SK-N-SH (cell line): ENCODE results near the gene CLEC16A. TPM values are rescaled to one million over a fixed set of nuclear protein-coding genes. Genes with fewer than 3 reads are reported as not detected.
"Not testable (repeated sequence)": the region's sequence is repeated elsewhere in the genome, so short reads cannot be mapped to it uniquely, and the experiment has no call there.

Experiments
- CTCF ChIA-PET: fragments of 300-600, 350-600 bp; formaldehyde crosslinking; extraction: SDS; loops from one replicate; lab custom pipeline; 2021; lab: Yijun Ruan, JAX
- POLR2A ChIA-PET: fragments of 350-600 bp; sonication (Branson Sonifier 250); formaldehyde crosslinking; extraction: SDS; loops from one replicate; lab custom pipeline; 2020; ENCODE audit warnings: antibody characterized with exemption, inconsistent platforms; lab: Yijun Ruan, JAX
- DNase-seq: peaks from one replicate; pipeline ENCODE4 v3.0.0; 2012
- H2AFZ ChIP-seq: fragments of 200-600 bp; sonication (generic); 2 replicates; pipeline ENCODE4 v1.8.1; 2016; ENCODE audit warnings: antibody characterized with exemption, mild to moderate bottlenecking, low read depth
- H3F3A ChIP-seq: fragments of 200-600 bp; sonication (generic); replicated peaks from 2 replicates; pipeline ENCODE3; 2016; ENCODE audit warnings: antibody characterized with exemption, mild to moderate bottlenecking; ENCODE audit not compliant: insufficient read depth
- H3K27ac ChIP-seq, 2 experiments: fragments of 200-500 bp in 1 of 2; fragments of 200-600 bp in 1 of 2; sonication (Bioruptor generic) in 1 of 2; sonication (generic), shearing (Covaris generic) in 1 of 2; 2 replicates each; pipeline versions ENCODE4 v1.5.1 to v1.6.1; 2014 to 2016; ENCODE audit warnings: low read depth in 2 of 2, inconsistent platforms in 1 of 2, low read length in 1 of 2, mild to moderate bottlenecking in 1 of 2, mixed read lengths in 1 of 2
- H3K27me3 ChIP-seq: fragments of 200-600 bp; sonication (generic), shearing (Covaris generic); 2 replicates; pipeline ENCODE4 v1.6.1; 2016; ENCODE audit warnings: mixed run types; ENCODE audit not compliant: insufficient read depth
- H3K36me3 ChIP-seq, 2 experiments: fragments of 200-500 bp in 1 of 2; fragments of 200-600 bp in 1 of 2; sonication (Bioruptor generic) in 1 of 2; sonication (generic) in 1 of 2; replicated peaks in 1 of 2; 2 replicates each; pipeline versions ENCODE3 to v1.5.1; 2014 to 2016; ENCODE audit warnings: low read length in 1 of 2, mild to moderate bottlenecking in 1 of 2; ENCODE audit not compliant: insufficient read depth in 2 of 2, control insufficient read depth in 1 of 2
- H3K4me1 ChIP-seq, 2 experiments: fragments of 200-500 bp in 1 of 2; fragments of 200-600 bp in 1 of 2; sonication (Bioruptor generic) in 1 of 2; sonication (generic), shearing (Covaris generic) in 1 of 2; 2 replicates each; pipeline versions ENCODE4 v1.5.1 to v1.6.1; 2014 to 2016; ENCODE audit warnings: low read depth in 1 of 2, low read length in 1 of 2, mixed run types in 1 of 2; ENCODE audit not compliant: insufficient read depth in 2 of 2, control insufficient read depth in 1 of 2
- H3K4me2 ChIP-seq: fragments of 200-600 bp; sonication (generic), shearing (Covaris generic); 2 replicates; pipeline ENCODE4 v1.6.1; 2017; ENCODE audit warnings: mixed run types
- H3K4me3 ChIP-seq, 2 experiments: fragments of 200-500 bp in 1 of 2; fragments of 200-600 bp in 1 of 2; sonication (Bioruptor generic) in 1 of 2; sonication (generic), shearing (Covaris generic) in 1 of 2; 2 replicates each; pipeline versions ENCODE4 v1.5.1 to v1.8.1; 2014 to 2016; ENCODE audit warnings: low read depth in 2 of 2, inconsistent platforms in 1 of 2, low read length in 1 of 2, mild to moderate bottlenecking in 1 of 2, mixed read lengths in 1 of 2, moderate library complexity in 1 of 2
- H3K79me2 ChIP-seq: fragments of 200-600 bp; sonication (generic); 2 replicates; pipeline ENCODE4 v1.8.1; 2017; ENCODE audit warnings: mild to moderate bottlenecking; ENCODE audit not compliant: insufficient read depth
- H3K9ac ChIP-seq: fragments of 200-600 bp; sonication (generic); 2 replicates; pipeline ENCODE4 v1.6.1; 2017; ENCODE audit warnings: mixed run types
- H3K9me2 ChIP-seq: fragments of 200-600 bp; sonication (generic); 2 replicates; pipeline ENCODE4 v1.6.1; 2017; ENCODE audit warnings: mixed run types
- H3K9me3 ChIP-seq: fragments of 200-600 bp; sonication (generic); 2 replicates; pipeline ENCODE4 v1.6.1; 2017; ENCODE audit warnings: mixed run types, mild to moderate bottlenecking, moderate library complexity
- H4K20me1 ChIP-seq: fragments of 200-600 bp; sonication (generic); 2 replicates; pipeline ENCODE4 v1.6.1; 2017; ENCODE audit warnings: mild to moderate bottlenecking, mixed run types; ENCODE audit not compliant: insufficient read depth
- FOXM1 ChIP-seq: IDR thresholded peaks from 2 replicates; pipeline ENCODE4 v1.4.0; 2012; ENCODE audit warnings: low read depth, mild to moderate bottlenecking
- GABPA ChIP-seq: IDR thresholded peaks from 2 replicates; pipeline ENCODE4 v1.4.0; 2012; ENCODE audit warnings: low read depth, mild to moderate bottlenecking
- IRF3 ChIP-seq: fragments of 150-350 bp; IDR thresholded peaks from 2 replicates; pipeline ENCODE4 v1.6.1; 2016; ENCODE audit warnings: mild to moderate bottlenecking, low read depth, low read length
- MEF2A ChIP-seq: IDR thresholded peaks from 2 replicates; pipeline ENCODE4 v1.4.0; 2012; ENCODE audit warnings: low read depth, borderline replicate concordance
- NFIC ChIP-seq: IDR thresholded peaks from 2 replicates; pipeline ENCODE4 v1.4.0; 2012; ENCODE audit warnings: borderline replicate concordance
- RXRA ChIP-seq: IDR thresholded peaks from 2 replicates; pipeline ENCODE4 v1.4.0; 2012; ENCODE audit warnings: low read depth, mild to moderate bottlenecking, borderline replicate concordance
- SIN3A ChIP-seq: IDR thresholded peaks from 2 replicates; pipeline ENCODE4 v1.6.1; 2012; ENCODE audit warnings: low read depth, mild to moderate bottlenecking, low read length, moderate library complexity, borderline replicate concordance
- TEAD4 ChIP-seq: IDR thresholded peaks from 2 replicates; pipeline ENCODE4 v1.4.0; 2012; ENCODE audit warnings: mild to moderate bottlenecking, borderline replicate concordance; ENCODE audit not compliant: insufficient read depth
- WGBS: methylation state at CpG from one replicate; pipeline ENCODE4 v1.1.6; 2017; ENCODE audit warnings: low lambda C conversion rate; 5-methylcytosine and 5-hydroxymethylcytosine counted together
- polyA plus RNA-seq, 3 experiments: library from polyadenylated mRNA; depleted of rRNA; stranded (reverse); fragments of >200 nt; gene quantifications; 2 replicates each; pipeline ENCODE4 v1.2.3, GENCODE V29; 2012
- TF ChIP-seq, protein P1 (sequence below): fragments of 150-350 bp; IDR thresholded peaks from 2 replicates; pipeline ENCODE4 v1.6.1; 2017; ENCODE audit warnings: antibody characterized with exemption, low read length, low read depth, borderline replicate concordance
- TF ChIP-seq, protein P2 (sequence below): IDR thresholded peaks from 2 replicates; pipeline ENCODE4 v1.4.0; 2012; ENCODE audit warnings: low read depth, borderline replicate concordance

Gene CLEC16A
- polyA plus RNA-seq, 1 of the 3 experiments (the other 2 are of a cell fraction), result 13.7 TPM

DNA sequence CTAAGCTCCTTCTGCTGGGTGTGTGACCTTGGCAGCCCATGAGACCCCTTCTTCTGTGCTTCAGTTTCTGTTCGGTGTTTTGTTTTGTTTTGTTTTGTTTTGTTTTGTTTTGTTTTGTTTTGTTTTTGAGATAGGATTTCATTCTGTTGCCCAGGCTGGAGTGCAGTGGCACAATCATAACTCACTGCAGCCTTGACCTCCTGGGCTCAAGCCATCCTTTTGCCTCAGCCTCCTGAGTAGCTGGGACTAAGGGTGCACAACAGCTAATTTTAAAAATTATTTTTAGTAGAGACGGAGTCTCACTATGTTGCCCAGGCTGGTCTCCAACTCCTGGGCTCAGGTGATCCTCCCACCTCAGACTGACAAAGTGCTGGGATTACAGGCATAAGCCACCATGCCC lies 276.1 kb downstream of the CLEC16A start:
- H3K9ac ChIP-seq, H3K27ac ChIP-seq, H2AFZ ChIP-seq, H3K9me3 ChIP-seq, CTCF ChIA-PET, H3K4me3 ChIP-seq, DNase-seq, H3K4me1 ChIP-seq, H3K9me2 ChIP-seq, H3K79me2 ChIP-seq, POLR2A ChIA-PET, H4K20me1 ChIP-seq, H3K36me3 ChIP-seq, H3K27me3 ChIP-seq, H3K4me2 ChIP-seq, H3F3A ChIP-seq: not testable (repeated sequence)
- 54% methylated on average over 2 of the region's 2 CpGs for WGBS

GRCh38 chr16:11224096-11224893 lies 279.9 kb downstream of the CLEC16A start:
- no peak overlapping the region for H3K4me3 ChIP-seq
- H3K9ac ChIP-seq, result no peak overlapping the region
- H3K79me2 ChIP-seq, result no peaks in the 10 kb centered on the region
- H3F3A ChIP-seq, result no peaks in the 10 kb centered on the region
- DNase-seq, result no peak
- H4K20me1 ChIP-seq, result no peaks in the 10 kb centered on the region
- H3K27me3 ChIP-seq, result no peaks in the 10 kb centered on the region
- TF ChIP-seq TEAD4 (no peak), RXRA (no peak), IRF3 (no peak), GABPA (no peak), SIN3A (no peak), NFIC (no peak), MEF2A (no peak), FOXM1 (no peak)
- TF ChIP-seq, protein P1, sequence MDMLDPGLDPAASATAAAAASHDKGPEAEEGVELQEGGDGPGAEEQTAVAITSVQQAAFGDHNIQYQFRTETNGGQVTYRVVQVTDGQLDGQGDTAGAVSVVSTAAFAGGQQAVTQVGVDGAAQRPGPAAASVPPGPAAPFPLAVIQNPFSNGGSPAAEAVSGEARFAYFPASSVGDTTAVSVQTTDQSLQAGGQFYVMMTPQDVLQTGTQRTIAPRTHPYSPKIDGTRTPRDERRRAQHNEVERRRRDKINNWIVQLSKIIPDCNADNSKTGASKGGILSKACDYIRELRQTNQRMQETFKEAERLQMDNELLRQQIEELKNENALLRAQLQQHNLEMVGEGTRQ, result no peak
- TF ChIP-seq, protein P2, sequence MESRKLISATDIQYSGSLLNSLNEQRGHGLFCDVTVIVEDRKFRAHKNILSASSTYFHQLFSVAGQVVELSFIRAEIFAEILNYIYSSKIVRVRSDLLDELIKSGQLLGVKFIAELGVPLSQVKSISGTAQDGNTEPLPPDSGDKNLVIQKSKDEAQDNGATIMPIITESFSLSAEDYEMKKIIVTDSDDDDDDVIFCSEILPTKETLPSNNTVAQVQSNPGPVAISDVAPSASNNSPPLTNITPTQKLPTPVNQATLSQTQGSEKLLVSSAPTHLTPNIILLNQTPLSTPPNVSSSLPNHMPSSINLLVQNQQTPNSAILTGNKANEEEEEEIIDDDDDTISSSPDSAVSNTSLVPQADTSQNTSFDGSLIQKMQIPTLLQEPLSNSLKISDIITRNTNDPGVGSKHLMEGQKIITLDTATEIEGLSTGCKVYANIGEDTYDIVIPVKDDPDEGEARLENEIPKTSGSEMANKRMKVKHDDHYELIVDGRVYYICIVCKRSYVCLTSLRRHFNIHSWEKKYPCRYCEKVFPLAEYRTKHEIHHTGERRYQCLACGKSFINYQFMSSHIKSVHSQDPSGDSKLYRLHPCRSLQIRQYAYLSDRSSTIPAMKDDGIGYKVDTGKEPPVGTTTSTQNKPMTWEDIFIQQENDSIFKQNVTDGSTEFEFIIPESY, result no peak
- H2AFZ ChIP-seq, result no peak overlapping the region
- 76% methylated on average over 11 of the region's 24 CpGs for WGBS
- POLR2A ChIA-PET, result interaction anchor here (0.5 kb wide), 1 partner anchor 65 kb away, joined by 3 read pairs; no protein-coding TSS in a partner anchor
- CTCF ChIA-PET, result interaction anchor here (1.1 kb wide), 1 partner anchor 14 kb away, joined by 3 read pairs; no protein-coding TSS in a partner anchor
- H3K4me1 ChIP-seq, result no peaks in the 10 kb centered on the region
- no peaks in the 10 kb centered on the region for H3K9me2 ChIP-seq
- no peaks in the 10 kb centered on the region for H3K36me3 ChIP-seq
- H3K9me3 ChIP-seq, result no peaks in the 10 kb centered on the region
- no peak overlapping the region for H3K27ac ChIP-seq
- H3K4me2 ChIP-seq, result no peak overlapping the region
